ENCODE data around the gene IL17REL.

Gene IL17REL

DNA sequence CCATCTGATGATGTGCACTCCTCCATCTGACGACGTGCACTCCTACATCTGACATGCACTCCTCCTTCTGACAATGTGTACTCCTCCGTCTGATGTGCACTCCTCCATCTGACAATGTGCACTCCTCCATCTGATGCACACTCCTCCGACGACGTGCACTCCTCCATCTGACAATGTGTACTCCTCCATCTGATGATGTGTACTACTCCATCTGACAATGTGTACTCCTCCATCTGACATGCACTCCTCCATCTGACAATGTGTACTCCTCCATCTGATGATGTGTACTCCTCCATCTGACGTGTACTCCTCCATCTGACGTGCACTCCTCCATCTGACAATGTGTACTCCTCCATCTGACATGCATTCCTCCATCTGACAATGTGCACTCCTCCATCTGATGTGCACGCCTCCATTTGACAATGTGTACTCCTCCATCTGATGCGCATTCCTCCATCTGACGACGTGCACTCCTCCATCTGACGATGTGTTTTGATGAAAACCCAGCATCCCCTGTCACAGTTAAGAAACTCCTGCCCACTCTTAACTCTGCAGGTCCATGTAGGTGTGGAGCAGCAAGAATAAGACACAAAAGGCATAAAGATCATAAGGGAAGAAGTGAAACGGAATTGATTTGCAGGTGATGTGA is 9.7 kb upstream of the IL17REL start:
- no peaks in the 10 kb centered on the region for H3K4me1 ChIP-seq
- H3K36me3 ChIP-seq (replicated peaks) = no peaks in the 10 kb centered on the region
- H3K4me3 ChIP-seq = no peak overlapping the region
- peaks cover 20% of the 10 kb centered on the region for H3K27me3 ChIP-seq (ENCODE audit: low read depth)
- in situ Hi-C loops (cut with MboI; ENCODE audit: low sequenced_read_pairs) = no loop called here
- peaks cover 2% of the 10 kb centered on the region; the same call in 1 of the 2 replicates for H3K9me3 ChIP-seq
- no peak for DNase-seq (ENCODE audit: low spot score in 2 of 2)

DNA sequence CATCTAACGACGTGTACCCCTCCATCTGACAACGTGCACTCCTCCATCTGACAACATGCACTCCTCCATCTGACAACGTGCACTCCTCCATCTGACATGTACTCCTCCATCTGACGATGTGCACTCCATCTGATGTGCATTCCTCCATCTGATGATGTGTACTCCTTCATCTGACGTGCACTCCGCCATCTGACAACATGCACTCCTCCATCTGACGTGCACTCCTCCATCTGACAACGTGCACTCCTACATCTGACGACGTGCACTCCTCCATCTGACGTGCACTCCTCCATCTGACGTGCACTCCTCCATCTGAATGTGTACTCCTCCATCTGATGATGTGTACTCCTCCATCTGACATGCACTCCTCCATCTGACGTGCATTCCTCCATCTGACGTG is 8.0 kb upstream of the IL17REL start:
- no peaks in the 10 kb centered on the region for H3K4me1 ChIP-seq
- peaks cover 2% of the 10 kb centered on the region; the same call in 1 of the 2 replicates for H3K9me3 ChIP-seq
- no peak overlapping the region for H3K4me3 ChIP-seq
- DNase-seq (ENCODE audit: low spot score in 2 of 2) = no peak
- in situ Hi-C loops (cut with MboI; ENCODE audit: low sequenced_read_pairs) = no loop called here
- peaks cover 19% of the 10 kb centered on the region for H3K27me3 ChIP-seq (ENCODE audit: low read depth)
- H3K36me3 ChIP-seq (replicated peaks) = no peaks in the 10 kb centered on the region

DNA sequence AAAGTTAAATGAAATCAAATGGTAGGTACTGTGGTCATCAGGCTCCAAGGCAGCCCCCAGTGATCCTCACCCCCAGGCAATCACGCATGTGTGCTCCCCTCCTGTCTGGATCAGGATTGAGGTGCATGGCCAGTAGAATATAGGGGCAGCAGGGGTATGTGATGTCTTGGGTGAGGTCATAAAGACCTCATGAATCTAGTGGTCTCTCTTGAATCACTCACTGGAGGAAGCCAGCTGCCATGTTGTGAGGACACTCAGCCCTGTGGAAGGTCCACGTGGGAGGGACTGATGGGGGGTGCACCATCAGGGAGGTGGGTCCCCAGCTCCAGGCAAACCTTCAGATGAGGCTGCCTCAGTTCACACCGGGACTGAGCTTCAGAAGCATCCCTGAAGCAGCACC is 6.8 kb upstream of the IL17REL start:
- peaks cover 2% of the 10 kb centered on the region; the same call in 1 of the 2 replicates for H3K9me3 ChIP-seq
- no peak for DNase-seq (ENCODE audit: low spot score in 2 of 2)
- H3K4me3 ChIP-seq = no peak overlapping the region
- H3K4me1 ChIP-seq = no peaks in the 10 kb centered on the region
- in situ Hi-C loops (cut with MboI; ENCODE audit: low sequenced_read_pairs) = no loop called here
- peaks cover 20% of the 10 kb centered on the region for H3K27me3 ChIP-seq (ENCODE audit: low read depth)
- no peaks in the 10 kb centered on the region for H3K36me3 ChIP-seq (replicated peaks)

DNA sequence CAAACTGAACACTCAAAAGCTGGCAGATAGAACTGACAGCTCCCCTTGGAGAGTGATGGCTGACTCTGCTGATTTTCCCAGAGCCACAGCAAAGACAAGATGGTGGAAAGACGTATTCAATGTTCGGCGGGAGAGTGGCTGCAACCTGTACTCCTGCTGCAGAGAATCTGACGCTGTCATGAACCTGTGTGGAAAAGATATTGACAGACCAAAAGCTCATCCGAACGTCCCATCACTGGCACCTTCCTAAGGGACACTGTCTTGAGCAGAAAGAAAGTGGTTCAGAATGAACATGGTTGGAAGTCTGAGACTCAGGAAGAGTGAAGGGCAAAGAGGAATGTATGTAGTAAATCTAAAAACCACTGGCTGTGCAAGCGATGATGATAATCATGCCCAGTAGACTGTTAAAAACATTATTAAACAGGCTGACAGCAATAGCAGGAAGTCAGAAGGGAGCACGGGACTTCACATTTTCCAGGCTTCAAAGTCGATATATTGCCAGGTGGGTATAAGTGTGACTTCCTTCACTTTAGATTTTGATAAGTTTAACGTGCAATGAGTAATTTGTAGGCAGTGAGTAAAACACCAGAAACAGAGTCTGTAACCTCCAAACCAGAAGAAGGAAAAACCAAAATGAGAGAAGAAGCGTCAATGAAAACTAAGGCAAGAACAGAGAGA is 6.2 kb upstream of the IL17REL start:
- DNase-seq (ENCODE audit: low spot score in 2 of 2) = no peak
- in situ Hi-C loops (cut with MboI; ENCODE audit: low sequenced_read_pairs) = no loop called here
- H3K27me3 ChIP-seq (ENCODE audit: low read depth) = peaks cover 23% of the 10 kb centered on the region
- no peaks in the 10 kb centered on the region for H3K36me3 ChIP-seq (replicated peaks)
- H3K4me3 ChIP-seq = no peak overlapping the region
- no peaks in the 10 kb centered on the region for H3K4me1 ChIP-seq
- H3K9me3 ChIP-seq = peaks cover 2% of the 10 kb centered on the region; the same call in 1 of the 2 replicates

DNA sequence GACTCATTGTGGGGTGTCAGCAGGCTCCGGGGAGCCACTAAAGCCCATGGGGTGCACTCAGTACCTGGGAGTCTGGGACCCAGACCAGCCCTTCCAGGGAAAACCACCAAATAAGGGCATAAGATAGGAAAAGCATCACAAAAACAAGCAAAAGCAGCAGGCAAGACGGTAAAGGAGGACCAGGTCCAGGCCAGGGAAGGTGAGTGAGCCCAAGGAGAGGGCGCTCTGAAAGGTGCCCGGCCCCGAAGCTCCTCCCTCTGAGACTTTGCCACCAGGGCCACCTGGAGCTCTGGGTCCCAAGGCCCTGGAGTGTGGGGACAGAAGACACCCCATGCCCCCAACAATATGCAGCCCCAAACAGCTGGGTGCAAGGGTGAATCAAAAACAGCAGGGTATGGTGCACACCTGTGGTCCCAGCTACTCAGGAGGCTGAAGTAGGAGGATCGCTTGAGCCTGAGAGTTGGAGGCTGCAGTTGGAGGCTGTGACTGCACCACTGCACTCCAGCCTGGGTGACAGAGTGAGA is 5.2 kb upstream of the IL17REL start:
- H3K4me1 ChIP-seq = no peaks in the 10 kb centered on the region
- peaks cover 2% of the 10 kb centered on the region; the same call in 1 of the 2 replicates for H3K9me3 ChIP-seq
- in situ Hi-C loops (cut with MboI; ENCODE audit: low sequenced_read_pairs) = no loop called here
- H3K4me3 ChIP-seq = no peak overlapping the region
- H3K27me3 ChIP-seq (ENCODE audit: low read depth) = peaks cover 23% of the 10 kb centered on the region
- no peak for DNase-seq (ENCODE audit: low spot score in 2 of 2)
- H3K36me3 ChIP-seq (replicated peaks) = no peaks in the 10 kb centered on the region

DNA sequence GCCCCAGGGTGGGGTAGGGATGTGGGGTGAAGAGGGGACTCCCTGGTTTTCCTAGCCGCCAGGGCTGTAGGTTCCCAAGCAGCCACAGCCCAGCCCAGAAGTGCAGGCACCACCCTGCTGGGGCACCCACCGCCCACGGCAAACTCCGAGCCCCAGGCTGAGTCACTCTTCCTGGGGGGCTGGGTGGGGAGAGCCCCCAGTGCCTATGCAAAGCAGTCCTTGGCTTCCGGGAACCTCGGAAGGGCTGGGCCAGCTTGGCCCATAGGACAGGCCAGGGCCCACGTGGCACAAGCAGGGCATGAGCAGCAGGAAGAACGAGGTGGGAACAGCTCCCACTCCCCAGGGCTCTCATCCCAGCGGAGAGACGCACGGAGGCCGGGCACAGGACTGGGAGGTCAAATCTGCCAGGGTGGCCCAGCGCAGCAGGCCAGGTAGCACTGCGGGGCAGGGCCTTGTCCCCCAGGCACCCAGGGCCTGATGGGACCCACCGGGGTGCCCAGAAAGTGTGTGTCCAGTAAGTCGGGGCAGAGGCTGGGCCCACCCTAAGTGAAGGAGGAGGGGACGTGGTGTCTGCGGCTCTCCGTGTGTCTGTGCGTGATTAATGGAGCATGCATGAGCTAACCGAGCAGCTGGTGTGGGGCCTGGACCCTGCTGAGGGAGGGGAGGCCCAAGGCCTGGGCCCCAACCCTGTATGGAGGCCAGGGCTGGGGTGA is 4.6 kb upstream of the IL17REL start:
- Histone ChIP-seq H3K4me3 (no peak overlapping the region), H3K36me3 (replicated peaks) (no peaks in the 10 kb centered on the region), H3K9me3 (peaks cover 2% of the 10 kb centered on the region; the same call in 1 of the 2 replicates), H3K27me3 (ENCODE audit: low read depth) (peaks cover 23% of the 10 kb centered on the region), H3K4me1 (no peaks in the 10 kb centered on the region)
- in situ Hi-C loops (cut with MboI; ENCODE audit: low sequenced_read_pairs) = no loop called here
- DNase-seq (ENCODE audit: low spot score in 2 of 2) = no peak

DNA sequence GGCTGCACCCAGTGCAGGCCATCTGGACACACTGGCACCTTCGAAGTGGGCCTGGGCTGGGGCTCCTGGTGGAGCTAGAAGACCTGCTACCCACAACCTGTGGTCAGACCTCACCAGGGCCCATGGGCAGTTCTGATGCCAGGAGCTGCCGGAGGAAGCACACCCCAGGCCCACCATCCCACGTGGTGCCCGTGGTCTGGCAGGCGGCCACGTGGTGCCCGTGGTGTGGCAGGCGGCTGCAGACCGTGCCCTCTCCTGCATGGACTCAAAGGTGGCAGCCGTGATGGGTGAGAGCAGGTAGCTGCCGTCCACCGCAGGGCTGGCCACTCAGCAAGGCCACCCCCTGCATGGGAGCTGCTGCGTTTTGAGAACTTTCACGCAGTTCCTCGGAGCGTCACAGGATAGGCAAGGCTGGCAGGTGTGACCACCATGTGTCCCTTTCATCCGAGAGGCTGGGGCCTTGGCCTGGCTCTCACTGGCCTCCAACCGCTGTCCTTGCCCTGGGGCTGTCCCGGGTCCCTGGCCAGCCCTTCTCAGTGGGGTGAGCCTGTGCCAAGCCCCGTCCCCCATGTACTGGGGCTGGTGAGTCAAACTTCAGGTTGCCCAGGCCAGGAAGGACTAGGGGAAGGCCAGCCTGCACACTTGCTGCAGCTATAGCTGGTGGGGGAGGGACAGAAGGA is 3.9 kb upstream of the IL17REL start:
- peaks cover 28% of the 10 kb centered on the region for H3K27me3 ChIP-seq (ENCODE audit: low read depth)
- no peaks in the 10 kb centered on the region for H3K36me3 ChIP-seq (replicated peaks)
- no peaks in the 10 kb centered on the region for H3K4me1 ChIP-seq
- DNase-seq (ENCODE audit: low spot score in 2 of 2) = no peak
- peaks cover 2% of the 10 kb centered on the region; the same call in 1 of the 2 replicates for H3K9me3 ChIP-seq
- in situ Hi-C loops (cut with MboI; ENCODE audit: low sequenced_read_pairs) = no loop called here
- no peak overlapping the region for H3K4me3 ChIP-seq

DNA sequence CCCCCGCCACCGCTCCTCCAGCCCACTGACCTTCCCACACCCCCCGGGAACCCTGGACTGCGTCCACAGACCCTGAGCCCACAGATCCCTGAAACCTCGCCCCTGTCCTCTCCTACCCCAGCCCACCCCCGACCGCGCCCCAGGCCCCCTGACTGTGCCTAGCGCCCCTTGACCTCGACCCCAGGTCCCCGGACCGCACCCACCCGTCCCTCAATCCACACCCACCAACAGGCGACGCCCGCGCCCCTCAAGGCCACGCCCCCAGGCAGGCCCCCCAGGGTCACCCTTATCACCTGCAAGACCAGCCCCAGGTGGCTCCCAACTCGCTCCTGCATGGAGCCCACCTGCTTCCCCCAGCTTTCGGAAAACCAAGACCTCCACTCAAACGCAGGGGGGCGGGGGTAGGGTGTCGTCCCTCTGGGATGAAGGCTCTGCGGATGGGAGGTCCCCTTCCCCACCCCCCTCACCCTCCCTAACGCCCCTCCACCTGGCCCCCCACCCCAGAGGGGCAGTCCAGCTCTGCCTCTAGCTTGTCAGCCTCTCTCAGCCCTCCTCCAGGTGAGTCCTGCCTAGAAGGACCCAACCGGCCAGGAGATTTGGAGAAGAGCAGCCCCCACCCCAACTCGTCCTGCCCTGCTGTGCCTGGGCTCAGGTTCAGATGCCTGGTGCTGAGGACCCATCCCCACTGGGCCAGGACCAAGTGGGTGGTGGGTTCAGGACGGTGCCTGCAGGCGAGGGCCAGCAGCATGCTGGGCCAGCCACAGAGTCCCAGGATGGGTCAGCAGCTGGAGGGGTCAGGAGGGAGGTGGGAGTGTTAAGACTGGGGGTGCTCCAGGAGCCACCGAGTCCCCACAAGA is 3.1 kb upstream of the IL17REL start:
- Histone ChIP-seq H3K4me1 (no peaks in the 10 kb centered on the region), H3K9me3 (peaks cover 2% of the 10 kb centered on the region; the same call in 1 of the 2 replicates), H3K36me3 (replicated peaks) (no peaks in the 10 kb centered on the region), H3K4me3 (no peak overlapping the region), H3K27me3 (ENCODE audit: low read depth) (peaks cover 31% of the 10 kb centered on the region)
- in situ Hi-C loops (cut with MboI; ENCODE audit: low sequenced_read_pairs) = no loop called here
- no peak for DNase-seq (ENCODE audit: low spot score in 2 of 2)

DNA sequence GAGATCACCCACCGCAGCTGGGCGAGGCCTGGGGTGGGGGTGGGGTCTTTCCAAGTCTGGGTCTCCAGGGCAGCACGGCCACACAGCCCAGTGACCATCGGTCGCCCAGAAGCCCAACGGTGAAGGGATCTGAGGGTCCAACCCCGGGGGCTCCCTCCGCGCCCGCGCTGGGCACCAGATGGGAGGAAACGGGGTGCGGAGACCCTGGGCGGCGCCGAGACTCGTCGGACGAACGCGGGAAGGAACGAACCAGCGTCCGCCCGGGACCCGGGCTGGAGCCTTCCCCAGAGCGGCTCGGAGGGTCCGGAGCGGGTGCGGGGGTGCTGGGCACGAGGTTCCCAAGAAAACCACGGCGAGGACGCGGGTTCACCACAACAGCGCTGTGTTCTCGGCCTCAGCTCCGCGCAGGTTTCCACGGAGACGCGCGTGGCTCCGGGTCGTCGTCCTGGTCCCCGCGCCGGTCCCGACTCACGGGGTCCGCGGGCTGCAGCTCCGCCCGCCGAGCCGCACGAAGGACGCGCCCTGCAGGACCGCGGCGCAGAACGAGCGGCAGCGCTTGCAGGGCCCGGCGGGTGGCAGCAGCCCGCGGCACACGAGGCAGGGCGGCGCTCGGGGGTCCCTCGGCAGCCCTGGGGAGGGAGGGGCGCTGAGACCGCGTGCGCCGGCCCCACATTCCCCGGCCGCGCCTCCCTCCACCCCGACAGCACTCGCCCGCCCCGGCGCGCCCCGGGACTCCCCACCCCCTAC is 2.3 kb upstream of the IL17REL start:
- H3K4me1 ChIP-seq = no peaks in the 10 kb centered on the region
- peaks cover 2% of the 10 kb centered on the region; the same call in 1 of the 2 replicates for H3K9me3 ChIP-seq
- H3K27me3 ChIP-seq (ENCODE audit: low read depth) = peaks cover 31% of the 10 kb centered on the region
- no peak overlapping the region for H3K4me3 ChIP-seq
- in situ Hi-C loops (cut with MboI; ENCODE audit: low sequenced_read_pairs) = no loop called here
- no peaks in the 10 kb centered on the region for H3K36me3 ChIP-seq (replicated peaks)
- no peak for DNase-seq (ENCODE audit: low spot score in 2 of 2)

DNA sequence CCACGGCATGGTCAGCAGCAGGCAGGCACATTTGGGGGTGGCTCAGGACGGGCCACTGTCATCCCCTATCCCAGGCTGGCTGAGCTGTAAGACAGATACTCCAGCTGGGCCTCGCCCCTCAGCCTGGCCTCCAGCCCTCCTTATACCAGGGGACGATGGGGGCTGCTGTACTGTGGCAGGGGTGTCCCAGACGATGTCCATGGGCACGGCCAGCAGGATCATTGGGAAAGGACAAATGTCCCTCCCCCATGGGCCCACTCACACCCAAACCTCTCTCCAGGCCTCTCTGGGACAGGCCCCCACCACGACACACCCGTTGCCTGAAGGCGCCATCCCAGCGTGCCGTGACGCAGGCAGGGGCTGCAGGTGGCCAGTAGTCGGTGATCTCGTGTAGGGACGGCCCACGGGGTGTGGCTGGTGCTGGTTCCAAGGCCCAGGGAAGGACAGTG is 1.5 kb upstream of the IL17REL start:
- H3K36me3 ChIP-seq (replicated peaks) = no peaks in the 10 kb centered on the region
- in situ Hi-C loops (cut with MboI; ENCODE audit: low sequenced_read_pairs) = no loop called here
- peaks cover 31% of the 10 kb centered on the region for H3K27me3 ChIP-seq (ENCODE audit: low read depth)
- peaks cover 2% of the 10 kb centered on the region; the same call in 1 of the 2 replicates for H3K9me3 ChIP-seq
- no peak for DNase-seq (ENCODE audit: low spot score in 2 of 2)
- H3K4me1 ChIP-seq = no peaks in the 10 kb centered on the region
- no peak overlapping the region for H3K4me3 ChIP-seq

DNA sequence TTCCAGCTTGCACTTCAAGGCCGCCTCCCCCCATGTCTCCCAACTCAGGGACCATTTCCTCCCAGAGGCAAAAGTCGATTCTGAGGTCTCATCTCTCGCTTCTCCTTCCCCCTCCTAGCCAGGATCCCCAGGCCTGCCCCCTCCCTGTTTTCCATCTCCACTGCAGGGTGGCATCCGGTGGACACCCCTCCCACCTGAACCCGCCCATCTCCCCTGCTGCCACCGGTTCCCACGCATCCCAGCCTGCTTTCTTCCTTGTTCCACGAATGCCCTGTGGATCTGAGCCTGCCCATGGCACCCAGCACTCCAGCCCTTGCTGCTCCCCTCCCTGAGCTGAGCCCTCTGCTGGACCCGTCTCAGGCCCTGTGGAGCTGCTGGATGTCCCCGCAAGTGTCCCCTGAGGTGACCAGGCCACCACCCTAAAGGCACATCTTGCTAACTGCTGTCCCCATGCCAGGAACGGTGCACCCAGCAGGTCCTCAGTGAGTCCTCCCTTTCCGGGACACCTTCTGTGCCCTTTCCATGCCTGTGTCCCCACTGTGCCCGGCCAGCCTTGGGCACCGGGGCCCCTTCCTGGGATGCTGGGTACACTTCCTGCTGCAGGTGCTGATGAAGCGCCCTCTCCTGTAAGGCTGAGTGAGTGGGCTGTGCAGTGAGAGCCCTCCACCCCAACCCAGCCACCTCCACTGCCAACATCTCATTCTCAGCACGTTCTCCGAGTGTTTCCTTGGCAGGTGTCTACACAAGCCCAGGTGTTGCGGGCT is 936 bp downstream of the IL17REL start:
- Histone ChIP-seq H3K27me3 (ENCODE audit: low read depth) (peaks cover 21% of the 10 kb centered on the region), H3K36me3 (replicated peaks) (no peaks in the 10 kb centered on the region), H3K4me3 (no peak overlapping the region), H3K9me3 (no peaks in the 10 kb centered on the region), H3K4me1 (no peaks in the 10 kb centered on the region)
- in situ Hi-C loops (cut with MboI; ENCODE audit: low sequenced_read_pairs) = no loop called here
- DNase-seq (ENCODE audit: low spot score in 2 of 2) = no peak

Data from HAP-1 (cell line).